ENCODE data around the gene ARHGAP22.

The ARHGAP22 gene

GRCh38 chr10:48633381-48634197 lies 28.7 kb upstream of the ARHGAP22 start:
- in situ Hi-C loops (cut with HindIII; ENCODE audit: low sequenced_read_pairs), result no loop called here

GRCh38 chr10:48632166-48632565 lies 27.3 kb upstream of the ARHGAP22 start:
- in situ Hi-C loops (cut with HindIII; ENCODE audit: low sequenced_read_pairs), result no loop called here

- in situ Hi-C loops (cut with HindIII; ENCODE audit: low sequenced_read_pairs), result loop anchor here (10.0 kb wide), 1 partner anchor 63 kb away; no protein-coding TSS in a partner anchor
Observed at GRCh38 chr10:48627984-48628609, 23.2 kb upstream of the ARHGAP22 start.

DNA sequence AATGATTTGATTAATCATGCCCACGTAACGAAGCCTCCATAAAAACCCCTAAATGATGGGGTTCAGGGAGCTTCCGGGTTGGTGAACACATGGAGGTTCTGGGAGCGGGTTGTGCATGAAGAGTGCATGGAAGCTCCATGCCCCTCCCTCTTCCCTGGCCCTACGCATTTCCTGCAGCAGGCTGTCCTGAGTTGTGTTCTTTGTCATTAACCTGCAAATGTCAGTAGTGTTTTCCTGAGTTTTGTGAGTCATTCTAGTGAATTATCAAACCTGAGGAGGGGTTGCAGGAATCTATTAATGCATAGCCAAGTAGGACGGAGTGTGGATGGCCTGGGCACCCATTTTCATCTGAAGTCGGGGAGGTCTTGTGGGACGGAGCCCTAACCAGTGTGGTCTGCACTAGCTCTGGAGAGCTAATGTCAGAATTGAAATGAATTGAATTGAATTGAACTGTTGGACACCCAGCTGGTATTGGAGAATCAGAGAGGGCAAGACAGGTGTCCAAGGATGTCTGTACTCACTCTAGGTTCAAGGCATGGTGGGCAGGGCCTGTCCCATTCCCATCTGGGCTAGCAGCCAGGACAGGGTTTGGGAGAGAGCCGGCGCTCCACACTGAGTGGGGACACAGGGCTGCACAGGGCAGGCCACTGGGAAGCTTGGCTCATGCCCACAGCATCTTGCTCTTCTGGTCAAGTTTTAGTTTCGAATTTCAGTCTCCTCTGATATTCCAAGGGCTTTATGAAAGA lies 22.3 kb upstream of the ARHGAP22 start:
- in situ Hi-C loops (cut with HindIII; ENCODE audit: low sequenced_read_pairs), result loop anchor here (10.0 kb wide), 1 partner anchor 62 kb away; no protein-coding TSS in a partner anchor

DNA sequence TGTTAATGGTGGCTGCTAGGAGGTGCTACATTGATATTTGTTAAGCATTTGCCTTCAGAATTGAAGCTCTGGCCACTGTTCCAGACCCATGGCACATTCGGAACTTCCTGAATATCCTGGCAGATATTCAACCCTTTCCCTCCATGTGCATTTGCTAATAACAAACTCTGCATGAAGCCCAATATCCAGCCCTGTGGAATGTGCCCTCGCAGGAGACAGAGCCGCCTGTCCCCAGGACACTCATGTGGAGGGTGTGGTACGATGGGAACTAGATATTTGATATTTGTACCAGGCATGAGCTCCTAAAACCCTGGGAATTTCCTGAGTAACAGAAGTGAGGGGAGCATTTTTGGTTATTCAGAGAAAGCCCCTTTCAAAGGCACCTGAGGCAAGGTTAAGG lies 21.6 kb upstream of the ARHGAP22 start:
- in situ Hi-C loops (cut with HindIII; ENCODE audit: low sequenced_read_pairs), result loop anchor here (10.0 kb wide), 1 partner anchor 62 kb away; no protein-coding TSS in a partner anchor

- in situ Hi-C loops (cut with HindIII; ENCODE audit: low sequenced_read_pairs), result loop anchor here (10.0 kb wide), 1 partner anchor 61 kb away; no protein-coding TSS in a partner anchor
Observed at GRCh38 chr10:48625826-48626134, 20.9 kb upstream of the ARHGAP22 start.

GRCh38 chr10:48623607-48624132 lies 18.8 kb upstream of the ARHGAP22 start:
- in situ Hi-C loops (cut with HindIII; ENCODE audit: low sequenced_read_pairs), result loop anchor here (10.0 kb wide), 1 partner anchor 59 kb away; no protein-coding TSS in a partner anchor

GRCh38 chr10:48623009-48623408 lies 18.1 kb upstream of the ARHGAP22 start:
- in situ Hi-C loops (cut with HindIII; ENCODE audit: low sequenced_read_pairs), result loop anchor here (10.0 kb wide), 1 partner anchor 58 kb away; no protein-coding TSS in a partner anchor

DNA sequence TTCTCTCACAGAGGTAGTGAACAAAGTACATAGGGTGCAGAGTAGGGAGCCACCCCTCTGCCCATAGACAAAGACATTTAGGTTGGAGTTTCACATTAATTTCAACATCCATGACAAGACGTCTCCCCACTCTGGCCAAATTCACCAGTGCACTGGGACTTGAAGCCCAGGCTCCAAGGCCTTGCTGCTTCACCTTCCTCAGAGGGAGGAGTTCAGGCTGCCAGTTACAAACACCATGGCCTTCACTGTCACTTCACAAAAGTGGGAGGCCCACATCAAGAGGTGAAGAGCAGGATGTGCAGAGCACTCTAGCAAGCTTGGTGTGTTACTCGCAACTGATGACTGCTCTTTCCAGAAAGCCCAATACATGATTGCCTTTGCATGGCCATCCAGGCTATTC lies 15.8 kb upstream of the ARHGAP22 start:
- in situ Hi-C loops (cut with HindIII; ENCODE audit: low sequenced_read_pairs), result loop anchor here (10.0 kb wide), 1 partner anchor 56 kb away; no protein-coding TSS in a partner anchor

GRCh38 chr10:48616436-48616835 lies 11.6 kb upstream of the ARHGAP22 start:
- in situ Hi-C loops (cut with HindIII; ENCODE audit: low sequenced_read_pairs), result no loop called here

DNA sequence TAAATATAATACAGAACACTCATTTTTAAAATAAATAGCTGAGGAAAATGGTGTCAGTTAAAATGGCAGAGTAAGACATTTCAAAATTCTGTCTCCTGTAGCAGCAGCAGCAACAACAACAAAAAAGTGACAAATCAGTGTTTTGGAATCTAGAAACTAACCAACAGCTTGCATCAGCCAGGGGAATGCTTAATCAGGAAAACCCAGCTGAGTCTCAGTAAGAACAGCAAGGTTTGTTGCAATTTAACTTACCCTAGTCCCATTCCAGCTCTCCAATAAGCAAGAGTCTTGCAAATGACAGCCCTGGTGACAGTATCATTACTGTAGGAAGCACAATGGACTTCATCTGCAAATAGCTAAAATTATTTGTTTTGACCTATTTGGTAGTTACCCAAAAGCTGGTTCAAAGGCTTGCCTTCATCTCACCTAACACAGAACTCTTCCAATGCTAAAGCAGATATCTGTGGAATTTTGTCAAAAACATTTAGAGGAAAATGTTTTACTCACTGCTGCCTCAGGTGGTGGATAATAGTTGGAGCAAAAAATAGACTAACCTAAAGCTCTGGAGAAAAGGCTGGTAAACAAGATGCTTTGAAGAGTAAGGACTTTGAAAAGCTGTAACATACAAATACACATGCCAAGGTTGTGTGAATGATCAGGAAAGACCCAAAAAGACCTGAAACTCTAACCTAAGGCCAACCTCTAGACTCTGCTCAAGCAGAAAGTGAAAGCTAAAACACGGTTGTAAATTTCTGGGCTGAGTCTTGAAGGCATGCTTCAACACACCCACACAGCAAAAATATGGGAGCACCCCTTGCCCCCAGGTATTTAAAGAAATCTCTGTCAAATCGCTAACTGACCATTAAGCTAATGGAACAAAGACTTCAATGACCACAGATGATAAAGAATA lies 9.9 kb upstream of the ARHGAP22 start:
- in situ Hi-C loops (cut with HindIII; ENCODE audit: low sequenced_read_pairs), result no loop called here

DNA sequence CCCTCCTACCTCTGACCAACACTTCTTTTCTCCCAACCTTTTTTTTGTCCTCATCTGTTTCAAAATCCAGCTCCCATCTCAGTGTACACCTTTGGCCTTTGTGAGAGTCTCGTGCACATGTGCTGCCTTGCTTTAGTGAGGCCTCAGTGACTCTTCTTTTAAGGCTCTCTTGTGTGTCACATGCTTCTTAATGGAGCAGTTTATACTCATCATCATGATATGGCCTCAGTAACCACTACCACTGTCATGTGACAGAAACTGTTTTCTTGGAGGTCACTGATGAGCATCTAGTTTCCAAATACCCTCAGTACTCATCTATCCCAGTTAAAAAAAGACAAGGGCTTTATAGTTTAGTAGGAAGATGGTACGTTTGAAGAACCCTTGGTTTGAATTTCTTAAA lies 8.1 kb upstream of the ARHGAP22 start:
- in situ Hi-C loops (cut with HindIII; ENCODE audit: low sequenced_read_pairs), result no loop called here

- in situ Hi-C loops (cut with HindIII; ENCODE audit: low sequenced_read_pairs), result no loop called here
Observed at GRCh38 chr10:48612236-48612943, 7.5 kb upstream of the ARHGAP22 start.

DNA sequence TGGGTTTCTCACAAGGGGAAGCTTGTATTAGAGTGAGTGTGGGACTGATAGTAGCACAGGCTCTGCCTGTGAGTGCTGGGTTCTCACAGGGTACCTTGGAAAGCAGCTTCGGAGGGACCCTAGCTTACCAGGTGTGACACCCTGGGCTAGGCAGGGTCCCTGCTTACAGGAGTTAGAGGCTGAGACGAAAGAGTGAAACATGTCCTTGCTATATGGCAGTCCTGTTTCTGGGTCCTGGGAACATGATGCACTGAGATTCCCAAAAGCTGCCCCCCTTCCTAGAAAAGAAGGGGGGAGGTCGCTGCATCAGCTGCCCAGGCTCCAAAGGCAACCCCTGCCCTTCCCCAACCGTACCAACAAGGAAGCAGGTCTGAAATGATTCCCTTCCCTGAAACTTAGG lies 6.3 kb upstream of the ARHGAP22 start:
- in situ Hi-C loops (cut with HindIII; ENCODE audit: low sequenced_read_pairs), result no loop called here

DNA sequence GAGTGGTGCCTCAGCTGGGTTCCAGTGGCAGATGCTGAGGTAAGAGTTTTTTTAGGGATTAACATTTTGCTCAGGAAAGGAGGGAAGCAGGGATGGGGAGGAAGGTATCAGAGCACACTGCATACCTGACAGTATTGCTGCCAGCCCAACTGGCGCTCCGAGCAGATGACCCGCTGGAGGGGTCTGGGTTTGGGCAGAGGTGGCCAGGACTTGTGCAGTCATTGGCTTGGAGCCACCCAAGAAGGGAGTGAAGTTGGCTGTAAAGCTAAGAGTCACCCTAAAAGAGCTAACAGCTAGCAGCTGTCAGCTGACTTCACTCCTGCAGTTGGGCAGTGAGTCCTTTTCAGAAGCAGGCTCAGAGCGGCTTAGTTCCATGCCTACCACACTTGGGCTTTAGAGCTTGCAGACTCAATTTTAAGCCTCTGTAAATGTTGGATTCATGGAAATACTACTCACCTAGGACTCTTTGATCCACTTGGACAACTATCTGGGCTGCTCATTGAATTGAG lies 5.8 kb upstream of the ARHGAP22 start:
- in situ Hi-C loops (cut with HindIII; ENCODE audit: low sequenced_read_pairs), result no loop called here

DNA sequence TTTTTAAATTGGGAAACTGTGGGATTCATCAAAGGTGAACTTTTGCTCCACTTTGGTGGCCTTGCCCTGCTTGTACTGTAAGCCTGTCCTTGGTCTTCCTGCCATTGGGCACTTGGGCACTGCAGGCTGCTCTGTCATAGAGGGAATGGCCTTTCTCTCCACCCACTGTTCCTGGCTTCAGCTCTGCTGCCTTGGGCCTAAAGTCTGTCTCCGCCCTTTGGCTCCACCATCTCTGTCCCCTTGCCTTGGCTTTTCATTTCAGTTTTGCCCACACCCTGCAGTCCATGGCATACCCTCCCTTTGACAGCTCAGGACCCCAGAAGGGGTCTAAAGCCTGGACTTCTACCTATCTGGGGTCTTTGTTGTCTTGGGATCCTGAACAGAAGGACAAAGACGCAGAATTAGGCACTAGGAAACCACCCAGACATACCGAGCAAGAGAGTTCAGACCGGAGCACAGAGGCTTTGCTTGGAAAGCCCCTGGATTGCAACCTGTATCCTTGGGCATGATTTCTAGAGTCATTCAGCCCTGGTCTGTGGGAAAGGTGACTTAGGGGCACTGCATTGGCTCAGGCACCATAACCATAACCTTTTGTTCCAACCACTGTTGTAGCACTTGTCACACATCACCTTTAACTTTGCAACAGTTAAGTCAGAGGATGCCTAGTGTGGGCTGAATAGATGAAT lies 5.2 kb upstream of the ARHGAP22 start:
- in situ Hi-C loops (cut with HindIII; ENCODE audit: low sequenced_read_pairs), result loop anchor here (5.0 kb wide), 1 partner anchor 63 kb away; no protein-coding TSS in a partner anchor

DNA sequence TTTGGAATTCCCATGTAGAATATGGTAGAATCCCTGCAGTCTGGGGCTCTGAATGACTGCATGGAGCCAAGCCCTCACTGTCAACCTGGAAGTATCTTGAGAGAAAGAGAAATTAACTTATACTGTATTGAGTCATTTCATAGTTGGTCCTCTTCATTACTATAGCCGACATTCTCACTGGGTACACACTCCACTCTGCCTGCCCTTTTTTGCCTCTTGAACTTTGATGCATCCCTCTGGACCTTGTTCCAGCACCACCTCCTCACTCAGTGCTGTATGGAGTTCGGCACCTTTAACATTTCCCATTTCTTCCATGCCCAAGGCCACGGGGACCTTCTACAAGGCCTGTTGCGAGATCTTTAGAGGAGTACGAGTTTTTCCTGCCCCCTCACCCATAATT lies 4.6 kb upstream of the ARHGAP22 start:
- in situ Hi-C loops (cut with HindIII; ENCODE audit: low sequenced_read_pairs), result loop anchor here (5.0 kb wide), 1 partner anchor 62 kb away; no protein-coding TSS in a partner anchor

DNA sequence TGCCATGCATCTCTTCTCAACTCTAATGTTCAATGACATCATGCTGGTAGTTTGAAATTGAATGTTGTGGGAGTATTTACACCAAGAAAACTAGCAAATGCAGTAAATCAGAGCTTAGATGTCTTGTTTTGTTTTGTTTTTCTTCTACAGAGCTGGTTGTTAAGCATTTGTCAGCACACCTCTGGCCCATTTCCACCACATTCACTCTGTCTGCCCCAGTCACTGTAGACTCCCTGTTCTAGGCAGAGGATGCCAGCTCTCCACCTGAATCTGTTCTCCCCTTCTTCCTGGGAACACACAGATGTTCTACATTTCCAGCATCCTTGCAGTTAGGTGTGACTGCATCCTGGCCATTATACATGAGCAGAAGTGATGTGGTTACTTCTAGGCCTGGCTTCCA lies 4.1 kb upstream of the ARHGAP22 start:
- in situ Hi-C loops (cut with HindIII; ENCODE audit: low sequenced_read_pairs), result loop anchor here (5.0 kb wide), 1 partner anchor 62 kb away; no protein-coding TSS in a partner anchor

All from endothelial cell of hepatic sinusoid (primary cell).